GM12873 (cell line): ENCODE data around the gene C11orf21.

Source experiments
- TF ChIP-seq, protein P1 (sequence below): IDR thresholded peaks from 2 replicates; pipeline ENCODE4 v1.5.1; 2012; ENCODE audit warnings: low read depth, mild to moderate bottlenecking, moderate library complexity, low read length, control low read depth; ENCODE audit not compliant: insufficient read depth; ENCODE audit errors: missing control alignments

The C11orf21 gene

GRCh38 chr11:2318707-2319106 lies 17.0 kb upstream of the C11orf21 start:
- TF ChIP-seq, protein P1, sequence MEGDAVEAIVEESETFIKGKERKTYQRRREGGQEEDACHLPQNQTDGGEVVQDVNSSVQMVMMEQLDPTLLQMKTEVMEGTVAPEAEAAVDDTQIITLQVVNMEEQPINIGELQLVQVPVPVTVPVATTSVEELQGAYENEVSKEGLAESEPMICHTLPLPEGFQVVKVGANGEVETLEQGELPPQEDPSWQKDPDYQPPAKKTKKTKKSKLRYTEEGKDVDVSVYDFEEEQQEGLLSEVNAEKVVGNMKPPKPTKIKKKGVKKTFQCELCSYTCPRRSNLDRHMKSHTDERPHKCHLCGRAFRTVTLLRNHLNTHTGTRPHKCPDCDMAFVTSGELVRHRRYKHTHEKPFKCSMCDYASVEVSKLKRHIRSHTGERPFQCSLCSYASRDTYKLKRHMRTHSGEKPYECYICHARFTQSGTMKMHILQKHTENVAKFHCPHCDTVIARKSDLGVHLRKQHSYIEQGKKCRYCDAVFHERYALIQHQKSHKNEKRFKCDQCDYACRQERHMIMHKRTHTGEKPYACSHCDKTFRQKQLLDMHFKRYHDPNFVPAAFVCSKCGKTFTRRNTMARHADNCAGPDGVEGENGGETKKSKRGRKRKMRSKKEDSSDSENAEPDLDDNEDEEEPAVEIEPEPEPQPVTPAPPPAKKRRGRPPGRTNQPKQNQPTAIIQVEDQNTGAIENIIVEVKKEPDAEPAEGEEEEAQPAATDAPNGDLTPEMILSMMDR, result no peak

DNA sequence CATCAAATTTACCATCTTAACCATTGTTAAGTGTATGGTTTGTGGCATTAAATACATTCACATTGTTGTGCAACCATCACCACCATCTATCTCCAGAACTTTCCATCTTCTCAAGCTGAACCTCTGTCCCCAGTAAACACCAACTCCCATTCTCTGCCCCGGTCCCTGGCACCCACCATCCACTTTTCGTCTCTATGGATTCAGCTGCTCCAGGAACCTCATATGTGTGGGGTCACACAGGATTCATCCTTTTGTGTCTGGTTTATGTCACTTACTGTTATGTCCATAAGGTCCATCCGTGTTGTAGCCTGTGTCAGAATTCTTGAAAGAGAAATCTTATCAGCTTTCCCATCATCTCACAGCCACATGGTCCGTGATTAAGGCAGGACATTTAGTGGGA lies 16.4 kb upstream of the C11orf21 start:
- TF ChIP-seq, protein P1, result no peak

DNA sequence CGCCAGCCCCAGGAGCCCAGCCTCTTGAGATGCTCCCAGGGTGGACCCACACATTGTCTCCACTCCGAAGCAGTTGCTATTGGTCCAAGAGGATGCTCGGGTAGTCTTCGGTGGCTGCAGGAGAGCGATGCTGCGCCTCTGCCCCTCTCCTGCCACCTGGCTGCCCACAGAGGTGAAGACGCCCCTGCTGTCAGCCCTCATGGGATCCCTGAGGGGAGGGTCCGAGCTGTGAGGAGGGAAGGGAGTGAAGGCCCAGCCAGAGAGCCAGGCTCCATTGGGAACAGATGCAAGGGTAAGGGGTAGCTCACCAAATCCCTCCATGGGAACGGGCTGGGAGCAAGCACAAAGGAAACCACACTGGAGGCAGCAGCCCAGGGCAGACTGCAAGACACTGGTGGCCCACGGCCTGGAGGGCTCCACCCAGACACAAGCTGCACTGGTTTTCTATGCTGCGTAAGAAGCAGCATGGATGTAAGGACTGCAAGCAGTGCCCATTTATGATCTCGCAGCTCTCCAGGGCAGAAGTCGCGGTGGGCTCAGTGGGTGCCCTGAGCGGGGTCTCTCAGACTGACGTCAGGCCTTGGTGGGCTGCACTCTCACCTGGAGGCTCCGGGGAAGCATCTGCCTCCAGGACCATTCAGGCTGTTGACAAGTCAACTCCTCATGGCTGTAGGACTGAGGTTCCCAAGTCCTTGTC lies 15.8 kb upstream of the C11orf21 start:
- TF ChIP-seq, protein P1, result no peak

DNA sequence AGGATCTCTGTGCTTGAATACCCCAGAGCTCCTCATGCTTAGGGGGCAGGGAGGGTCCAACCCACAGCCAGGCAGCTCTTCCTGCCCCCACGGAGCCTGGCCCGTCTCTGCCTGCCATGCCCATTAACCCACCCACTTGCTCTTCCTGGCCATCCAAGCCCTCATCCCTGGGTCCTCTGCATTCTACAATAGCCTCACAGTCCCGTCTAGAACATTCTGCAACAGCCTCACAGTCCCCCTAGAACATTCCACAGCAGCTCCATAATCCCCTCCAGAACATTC lies 15.2 kb upstream of the C11orf21 start:
- TF ChIP-seq, protein P1, result no peak

GRCh38 chr11:2316169-2316962 lies 14.6 kb upstream of the C11orf21 start:
- TF ChIP-seq, protein P1, result no peak

DNA sequence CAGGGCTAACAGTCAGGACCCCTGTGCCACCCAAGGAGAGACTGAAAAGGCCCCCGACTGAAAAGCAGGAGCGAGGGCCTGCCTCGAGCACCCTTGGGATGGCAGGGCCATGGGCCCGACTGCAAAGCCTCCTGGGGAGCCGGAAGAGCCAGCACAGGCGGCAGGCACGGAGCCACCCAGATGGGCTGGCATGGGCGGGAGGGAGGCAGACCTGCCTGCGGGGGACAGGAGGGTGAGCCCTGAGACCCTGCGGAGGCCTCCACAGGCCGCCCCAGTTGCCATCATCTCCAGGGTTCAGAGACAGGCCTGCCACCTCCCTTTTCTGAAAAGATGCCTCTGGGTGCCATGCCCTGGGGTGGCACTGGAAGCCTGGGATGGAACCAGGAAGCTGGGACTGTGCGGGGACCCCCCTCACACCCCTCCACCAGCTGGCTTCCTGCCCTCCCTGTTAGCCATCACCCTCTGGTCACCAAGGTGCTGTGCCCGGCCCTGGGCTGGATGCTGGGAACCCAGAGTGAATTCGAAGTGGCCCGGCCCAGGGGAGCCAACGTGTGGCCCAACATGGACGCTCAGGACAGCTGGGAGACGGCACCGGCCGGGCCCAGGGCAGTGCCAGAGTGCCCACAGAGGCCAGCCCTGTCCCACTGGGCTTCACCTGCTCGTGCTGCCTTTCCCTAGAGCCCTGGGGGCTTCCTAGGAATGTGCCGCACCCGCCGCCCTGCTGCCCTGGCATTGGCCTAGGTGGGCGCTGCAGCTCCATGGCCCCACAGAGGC lies 13.9 kb upstream of the C11orf21 start:
- TF ChIP-seq, protein P1, result no peak
